Measurements from ENCODE around the gene DNAH1. TPM values are rescaled to one million over a fixed set of nuclear protein-coding genes. Genes with fewer than 3 reads are reported as not detected.

DNAH1 gene
- total and polyA plus RNA-seq, 5 donors = 2.6 to 4.0 (median 3.6) TPM

DNA sequence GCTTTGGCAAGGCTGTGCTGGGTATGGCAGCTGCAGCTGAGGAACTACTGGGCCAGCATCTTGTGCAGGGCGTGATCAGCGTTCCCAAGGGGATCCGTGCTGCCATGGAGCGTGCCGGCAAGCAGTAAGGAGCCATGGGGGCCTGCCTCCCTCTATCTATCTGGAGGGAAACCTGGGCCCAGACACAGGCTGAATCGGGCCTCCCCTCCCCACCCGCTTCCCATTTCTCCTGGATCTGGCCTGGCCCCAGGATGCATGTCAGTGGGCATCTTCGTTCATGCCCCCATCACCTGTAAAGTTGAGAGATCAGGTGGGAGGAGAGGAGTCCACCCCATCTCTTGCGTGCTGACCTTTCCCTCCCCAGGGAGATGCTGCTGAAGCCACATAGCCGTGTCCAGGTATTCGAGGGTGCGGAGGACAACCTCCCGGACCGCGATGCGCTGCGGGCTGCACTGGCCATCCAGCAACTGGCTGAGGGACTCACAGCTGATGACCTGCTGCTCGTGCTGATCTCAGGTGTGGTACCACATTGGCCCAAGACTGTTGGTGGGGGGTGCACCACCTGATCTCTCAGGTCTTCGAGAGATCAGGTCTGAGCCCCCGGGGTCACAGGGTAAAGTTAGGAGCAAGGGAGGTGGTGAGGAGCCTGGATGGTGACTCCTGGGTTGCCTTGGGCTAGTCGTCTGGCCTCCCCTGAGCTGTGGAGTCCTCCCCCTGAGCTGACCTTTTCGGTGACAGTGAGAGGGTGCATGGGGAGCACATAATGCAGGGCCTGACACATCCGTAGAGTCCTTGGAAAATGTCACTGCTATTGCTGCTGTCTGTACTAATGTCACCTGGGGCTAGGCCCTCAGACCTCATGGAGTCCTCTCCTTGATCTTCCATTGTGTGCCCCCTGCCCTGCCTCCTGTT is 25.3 kb upstream of the DNAH1 start:
- no peaks in the 10 kb centered on the region for H3K27me3 ChIP-seq (ENCODE audit: control insufficient read depth, insufficient read depth)
- DNase-seq (peak in 1 of 3 donors; percentile 14), ATAC-seq (no peak)
- intact Hi-C loops (cut with DNase I) = loop anchor here in 3 of 4 donors (5.0 kb wide), 2 partner anchors 46 to 51 kb away; no protein-coding TSS in a partner anchor
- WGBS = 90% methylated on average over 23 of the region's 23 CpGs
- no peaks in the 10 kb centered on the region for H3K9me3 ChIP-seq (ENCODE audit: control insufficient read depth, low read length)
- peaks cover 4% of the 10 kb centered on the region for H3K4me1 ChIP-seq (ENCODE audit: control insufficient read depth, insufficient read depth, low read length)
- no peak overlapping the region for H3K4me3 ChIP-seq (ENCODE audit: low read length)
- no peak overlapping the region for H3K27ac ChIP-seq (ENCODE audit: low read length)

DNA sequence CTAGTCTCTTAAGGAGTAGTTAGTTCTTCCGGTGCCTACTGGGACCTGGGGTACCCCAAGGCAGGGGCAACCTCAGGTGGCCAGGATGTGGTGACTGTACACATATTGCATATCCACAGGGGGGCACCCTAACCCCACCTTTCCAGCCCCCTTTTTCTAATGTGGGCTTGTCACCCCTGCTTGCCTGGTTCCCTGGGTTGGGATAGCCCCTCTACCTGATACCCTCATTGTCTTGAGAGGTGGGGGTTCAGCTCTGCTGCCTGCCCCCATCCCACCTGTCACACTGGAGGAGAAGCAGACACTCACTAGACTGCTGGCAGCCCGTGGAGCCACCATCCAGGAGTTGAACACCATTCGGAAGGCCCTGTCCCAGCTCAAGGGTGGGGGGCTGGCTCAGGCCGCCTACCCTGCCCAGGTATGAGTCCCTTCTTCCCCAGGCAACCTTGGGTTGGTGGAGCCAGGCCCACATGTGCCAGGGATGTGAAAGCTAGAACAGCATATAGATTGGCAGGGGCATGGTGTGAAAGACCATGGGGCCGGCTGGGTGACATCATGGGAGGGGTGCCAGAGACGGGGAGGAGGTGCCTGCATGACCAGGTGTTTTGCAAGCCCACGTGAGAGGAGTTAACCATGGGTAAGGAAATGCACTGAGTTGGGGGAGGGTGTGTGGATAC is 24.5 kb upstream of the DNAH1 start:
- H3K4me3 ChIP-seq (ENCODE audit: low read length) = no peak overlapping the region
- peaks cover 4% of the 10 kb centered on the region for H3K4me1 ChIP-seq (ENCODE audit: control insufficient read depth, insufficient read depth, low read length)
- DNase-seq (peak in 2 of 3 donors; percentile 11 to 46), ATAC-seq (no peak)
- WGBS = 76% methylated on average over 7 of the region's 7 CpGs
- intact Hi-C loops (cut with DNase I) = loop anchor here in 3 of 4 donors (5.0 kb wide), 2 partner anchors 46 to 51 kb away; no protein-coding TSS in a partner anchor
- H3K27ac ChIP-seq (ENCODE audit: low read length) = no peak overlapping the region
- no peaks in the 10 kb centered on the region for H3K27me3 ChIP-seq (ENCODE audit: control insufficient read depth, insufficient read depth)
- H3K9me3 ChIP-seq (ENCODE audit: control insufficient read depth, low read length) = no peaks in the 10 kb centered on the region

DNA sequence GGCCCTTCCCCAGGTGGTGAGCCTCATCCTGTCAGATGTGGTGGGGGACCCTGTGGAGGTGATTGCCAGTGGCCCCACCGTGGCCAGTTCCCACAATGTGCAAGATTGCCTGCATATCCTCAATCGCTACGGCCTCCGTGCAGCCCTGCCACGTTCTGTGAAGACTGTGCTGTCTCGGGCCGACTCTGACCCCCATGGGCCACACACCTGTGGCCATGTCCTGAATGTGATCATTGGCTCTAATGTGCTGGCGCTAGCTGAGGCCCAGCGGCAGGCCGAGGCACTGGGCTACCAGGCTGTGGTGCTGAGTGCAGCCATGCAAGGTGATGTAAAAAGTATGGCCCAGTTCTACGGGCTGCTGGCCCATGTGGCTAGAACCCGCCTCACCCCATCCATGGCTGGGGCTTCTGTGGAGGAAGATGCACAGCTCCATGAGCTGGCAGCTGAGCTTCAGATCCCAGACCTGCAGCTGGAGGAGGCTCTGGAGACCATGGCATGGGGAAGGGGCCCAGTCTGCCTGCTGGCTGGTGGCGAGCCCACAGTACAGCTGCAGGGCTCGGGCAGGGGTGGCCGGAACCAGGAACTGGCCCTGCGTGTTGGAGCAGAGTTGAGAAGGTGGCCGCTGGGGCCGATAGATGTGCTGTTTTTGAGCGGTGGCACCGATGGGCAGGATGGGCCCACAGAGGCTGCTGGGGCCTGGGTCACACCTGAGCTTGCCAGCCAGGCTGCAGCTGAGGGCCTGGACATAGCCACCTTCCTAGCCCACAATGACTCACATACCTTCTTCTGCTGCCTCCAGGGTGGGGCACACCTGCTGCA is 23.7 kb upstream of the DNAH1 start:
- ATAC-seq (no peak), DNase-seq (peak in 2 of 3 donors; percentile 11 to 42)
- WGBS = 94% methylated on average over 20 of the region's 20 CpGs
- no peaks in the 10 kb centered on the region for H3K27me3 ChIP-seq (ENCODE audit: control insufficient read depth, insufficient read depth)
- H3K9me3 ChIP-seq (ENCODE audit: control insufficient read depth, low read length) = no peaks in the 10 kb centered on the region
- intact Hi-C loops (cut with DNase I) = loop anchor here in 3 of 4 donors (5.0 kb wide), 2 partner anchors 45 to 50 kb away; no protein-coding TSS in a partner anchor
- peaks cover 4% of the 10 kb centered on the region for H3K4me1 ChIP-seq (ENCODE audit: control insufficient read depth, insufficient read depth, low read length)
- no peak overlapping the region for H3K27ac ChIP-seq (ENCODE audit: low read length)
- no peak overlapping the region for H3K4me3 ChIP-seq (ENCODE audit: low read length)

DNA sequence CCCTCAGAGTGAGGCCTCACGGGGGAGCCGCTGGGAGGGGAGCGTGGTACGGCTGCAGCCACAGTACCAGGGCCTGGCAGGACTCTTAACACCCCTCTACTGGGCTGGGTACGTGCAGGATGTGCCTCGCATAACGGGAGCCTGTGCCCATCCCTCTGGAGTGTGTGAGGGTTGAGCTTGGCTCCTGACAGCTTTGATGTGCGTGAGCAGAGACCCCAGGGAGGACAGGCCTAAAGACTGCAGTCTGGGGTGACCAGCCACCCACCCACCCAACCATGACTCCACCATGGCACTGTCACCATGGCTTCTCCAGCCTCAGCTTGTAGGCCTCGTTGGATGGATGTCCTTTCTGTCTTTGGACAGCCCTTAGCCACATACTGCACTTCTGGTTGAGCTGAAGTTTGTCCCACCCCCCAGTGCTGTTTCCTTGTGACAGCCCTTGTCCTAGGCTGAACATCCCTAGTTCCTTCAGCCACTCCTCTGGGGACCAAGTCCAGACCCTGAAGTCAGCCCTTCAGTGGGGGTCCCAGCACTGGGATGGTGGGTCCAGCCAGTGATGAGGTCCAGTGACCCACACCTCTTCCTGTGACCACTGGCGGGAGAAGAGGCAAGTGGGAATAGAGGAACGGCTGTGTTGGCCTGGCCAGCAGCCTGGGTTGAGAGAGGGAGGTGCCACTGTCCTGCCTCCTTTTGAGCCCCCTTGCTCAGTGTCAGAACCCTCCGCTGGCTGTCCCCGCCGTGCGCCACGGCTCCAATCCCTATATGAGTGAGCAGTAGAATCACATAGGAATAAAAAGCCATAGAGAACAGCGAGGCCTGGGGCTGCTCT is 22.4 kb upstream of the DNAH1 start:
- ATAC-seq (no peak), DNase-seq (peak in 2 of 3 donors; percentile 2 to 41)
- H3K4me3 ChIP-seq (ENCODE audit: low read length) = no peak overlapping the region
- peaks cover 1% of the 10 kb centered on the region for H3K4me1 ChIP-seq (ENCODE audit: control insufficient read depth, insufficient read depth, low read length)
- intact Hi-C loops (cut with DNase I) = loop anchor here in 3 of 4 donors (5.0 kb wide), 2 partner anchors 44 to 49 kb away; no protein-coding TSS in a partner anchor
- 85% methylated on average over 17 of the region's 17 CpGs for WGBS
- no peaks in the 10 kb centered on the region for H3K27me3 ChIP-seq (ENCODE audit: control insufficient read depth, insufficient read depth)
- no peaks in the 10 kb centered on the region for H3K9me3 ChIP-seq (ENCODE audit: control insufficient read depth, low read length)
- H3K27ac ChIP-seq (ENCODE audit: low read length) = no peak overlapping the region

DNA sequence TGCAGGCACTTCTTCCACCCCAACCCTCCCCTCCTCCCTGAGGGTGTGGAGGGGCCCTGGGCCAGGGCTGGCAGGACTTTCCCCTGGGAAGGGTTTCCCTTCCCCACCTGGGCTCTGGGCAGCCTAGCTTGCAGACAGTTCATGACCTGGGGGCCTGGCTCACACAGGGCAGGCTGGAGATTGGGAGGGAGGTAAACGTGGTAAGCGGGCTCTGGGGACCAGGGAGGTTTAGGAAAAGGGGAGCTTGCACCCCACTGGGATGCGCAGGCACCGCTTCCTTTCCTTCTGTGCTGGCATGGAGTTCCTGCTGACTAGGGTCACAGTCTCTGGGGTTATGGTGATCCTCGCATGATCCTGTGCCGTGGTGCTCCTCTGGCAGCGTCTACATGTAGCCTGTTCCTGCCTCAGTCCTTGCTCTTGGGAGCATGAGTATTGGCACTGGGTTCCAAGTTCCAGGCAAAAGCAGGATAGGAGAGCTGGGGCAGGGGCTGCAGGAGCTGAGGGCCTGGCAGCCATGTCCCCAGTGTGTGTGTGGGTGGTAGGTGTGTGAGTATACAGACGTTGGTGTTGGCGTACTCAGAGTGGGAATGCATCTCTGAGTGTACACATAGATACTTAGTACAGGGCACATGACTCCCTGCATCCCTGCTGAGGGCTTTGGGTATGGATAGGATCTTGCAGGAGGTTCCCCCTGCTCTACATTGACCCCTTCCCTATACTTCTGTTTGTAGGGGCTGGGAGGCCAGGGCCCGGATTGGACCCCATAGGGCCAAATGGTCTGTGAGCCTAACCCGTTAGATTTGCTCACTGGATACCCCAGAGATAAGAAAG is 21.6 kb upstream of the DNAH1 start:
- no peaks in the 10 kb centered on the region for H3K27me3 ChIP-seq (ENCODE audit: control insufficient read depth, insufficient read depth)
- no peak overlapping the region for H3K27ac ChIP-seq (ENCODE audit: low read length)
- 81% methylated on average over 11 of the region's 11 CpGs for WGBS
- H3K4me1 ChIP-seq (ENCODE audit: control insufficient read depth, insufficient read depth, low read length) = peaks cover 6% of the 10 kb centered on the region
- peak in 1 of 3 donors; percentile 5 for DNase-seq
- H3K4me3 ChIP-seq (ENCODE audit: low read length) = no peak overlapping the region
- ATAC-seq = no peak
- H3K9me3 ChIP-seq (ENCODE audit: control insufficient read depth, low read length) = no peaks in the 10 kb centered on the region
- intact Hi-C loops (cut with DNase I) = loop anchor here in 3 of 4 donors (5.0 kb wide), 2 partner anchors 43 to 48 kb away; no protein-coding TSS in a partner anchor

DNA sequence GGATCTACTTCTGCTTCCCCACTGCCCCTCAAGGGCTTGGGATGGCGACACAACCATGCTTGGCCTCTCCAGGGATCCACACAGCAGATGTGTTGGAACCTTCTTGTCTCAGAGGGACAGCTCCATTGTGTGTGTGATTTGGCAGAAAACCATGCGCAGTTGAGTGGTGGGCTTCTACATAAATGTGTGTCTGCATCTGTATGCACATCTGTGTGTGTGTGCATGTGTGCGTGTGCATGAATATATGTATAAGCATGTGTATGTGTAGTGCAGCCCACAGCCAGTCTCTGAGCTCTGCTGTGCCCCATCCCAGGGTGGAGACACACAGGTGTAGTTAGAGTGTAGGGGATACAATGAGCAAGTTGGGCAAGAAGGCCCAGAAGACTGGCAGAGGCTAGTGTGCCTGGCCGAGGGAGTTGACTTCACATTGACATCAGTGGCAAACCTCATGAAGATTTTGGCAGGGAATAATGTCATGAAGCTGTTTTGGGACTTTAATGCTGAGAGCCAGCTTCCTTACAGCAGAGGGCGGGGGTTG is 20.4 kb upstream of the DNAH1 start:
- ATAC-seq (no peak), DNase-seq (no peak)
- no peak overlapping the region for H3K4me3 ChIP-seq (ENCODE audit: low read length)
- no peaks in the 10 kb centered on the region for H3K9me3 ChIP-seq (ENCODE audit: control insufficient read depth, low read length)
- intact Hi-C loops (cut with DNase I) = no loop called here
- H3K4me1 ChIP-seq (ENCODE audit: control insufficient read depth, insufficient read depth, low read length) = peaks cover 6% of the 10 kb centered on the region
- H3K27me3 ChIP-seq (ENCODE audit: control insufficient read depth, insufficient read depth) = no peaks in the 10 kb centered on the region
- 89% methylated on average over 5 of the region's 5 CpGs for WGBS
- no peak overlapping the region for H3K27ac ChIP-seq (ENCODE audit: low read length)

DNA sequence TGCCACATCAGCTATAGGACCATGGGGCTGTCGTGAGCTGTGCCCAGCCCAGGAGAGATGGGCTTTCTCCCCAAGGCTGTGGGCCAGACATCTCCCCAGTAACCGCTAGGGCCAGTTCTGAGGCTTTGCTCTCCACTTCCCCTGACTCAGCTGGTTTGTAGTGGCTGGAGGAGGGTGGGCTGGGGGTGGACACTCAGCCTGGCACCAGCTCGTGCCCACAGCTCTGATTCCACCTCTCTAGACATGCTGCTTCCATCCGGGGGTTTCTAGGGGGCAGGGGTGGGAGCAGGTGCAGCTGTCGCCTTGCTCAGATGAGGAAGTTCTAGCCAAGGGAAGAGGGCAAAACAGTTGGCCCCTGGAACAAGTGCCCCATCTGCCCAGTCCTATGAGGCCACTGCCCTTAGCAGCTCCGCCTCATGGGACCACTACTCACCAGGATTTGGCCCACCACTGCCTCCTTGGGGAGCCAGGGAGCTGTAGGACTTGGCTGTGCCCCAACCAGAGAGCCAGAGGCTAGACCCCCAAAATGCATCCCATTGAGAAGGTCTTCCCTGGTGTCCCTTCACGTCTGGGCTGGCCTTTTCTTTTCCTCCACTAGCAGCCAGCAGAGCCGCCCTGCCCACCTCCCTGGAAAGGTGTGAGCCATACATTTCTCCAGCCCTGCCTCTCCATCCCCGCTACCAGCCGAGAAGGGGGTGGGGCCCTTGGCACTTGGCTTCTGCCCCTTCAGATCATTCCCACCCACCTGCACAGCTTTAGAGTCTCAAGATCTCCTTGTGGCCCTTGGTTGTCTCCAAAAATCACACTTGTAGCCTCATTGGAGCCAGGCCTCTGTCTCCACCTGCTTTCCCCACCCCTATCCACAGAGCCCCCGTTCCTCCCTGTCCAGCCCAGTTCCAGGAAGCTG is 18.6 kb upstream of the DNAH1 start:
- no peak overlapping the region for H3K27ac ChIP-seq (ENCODE audit: low read length)
- H3K9me3 ChIP-seq (ENCODE audit: control insufficient read depth, low read length) = no peaks in the 10 kb centered on the region
- WGBS = 84% methylated on average over 11 of the region's 11 CpGs
- no peak overlapping the region for H3K4me3 ChIP-seq (ENCODE audit: low read length)
- intact Hi-C loops (cut with DNase I) = no loop called here
- H3K4me1 ChIP-seq (ENCODE audit: control insufficient read depth, insufficient read depth, low read length) = peaks cover 6% of the 10 kb centered on the region
- no peaks in the 10 kb centered on the region for H3K27me3 ChIP-seq (ENCODE audit: control insufficient read depth, insufficient read depth)
- ATAC-seq (no peak), DNase-seq (no peak)

DNA sequence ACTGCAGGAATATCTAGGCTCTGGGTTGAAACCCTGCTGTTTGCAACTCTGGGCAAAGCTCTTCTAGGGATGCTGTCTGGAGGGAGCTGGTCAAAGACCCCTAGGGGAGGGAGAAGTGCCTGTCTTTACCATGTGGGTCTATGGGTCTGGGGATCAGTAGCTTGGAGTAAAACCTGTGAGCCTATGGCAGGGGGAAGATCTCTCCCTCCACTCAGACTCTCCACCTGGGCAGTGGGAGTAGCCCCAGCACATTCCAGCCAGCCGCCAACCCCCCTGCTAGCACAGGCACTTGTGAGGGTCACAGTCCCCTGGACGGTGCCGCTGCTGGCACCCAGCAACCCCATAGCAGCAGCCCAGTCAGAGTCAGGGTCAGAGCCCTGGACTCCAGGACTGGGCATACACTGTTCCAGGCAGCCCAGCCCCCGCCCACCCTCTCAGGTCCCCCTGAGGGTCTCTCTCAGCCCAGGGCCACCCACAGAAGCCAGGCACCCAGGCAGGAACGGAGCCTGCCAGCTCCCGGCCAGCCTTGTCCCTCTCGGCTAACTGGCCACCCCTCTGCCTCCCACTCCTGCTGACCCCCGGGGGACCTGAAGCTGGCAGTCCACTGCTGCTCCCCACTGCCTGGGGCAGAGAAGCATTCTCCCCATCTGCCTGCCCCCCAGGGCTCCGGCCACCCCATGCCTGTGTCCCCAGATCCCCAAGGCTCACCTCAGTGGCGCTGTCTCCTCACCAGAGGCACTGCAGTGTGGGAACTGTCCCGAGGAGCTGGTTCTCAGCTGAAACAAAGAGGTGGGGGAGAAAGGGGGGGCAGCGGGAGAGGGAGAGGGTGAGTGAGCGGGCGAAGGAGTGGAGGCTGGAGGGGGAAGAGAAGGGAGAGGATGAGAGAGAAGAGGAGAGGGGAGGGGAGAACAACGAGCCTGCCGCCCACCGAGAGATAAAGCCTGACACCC is 17.7 kb upstream of the DNAH1 start:
- no peaks in the 10 kb centered on the region for H3K9me3 ChIP-seq (ENCODE audit: control insufficient read depth, low read length)
- no peak overlapping the region for H3K27ac ChIP-seq (ENCODE audit: low read length)
- WGBS = 32% methylated on average over 17 of the region's 17 CpGs
- H3K27me3 ChIP-seq (ENCODE audit: control insufficient read depth, insufficient read depth) = no peaks in the 10 kb centered on the region
- peaks cover 6% of the 10 kb centered on the region for H3K4me1 ChIP-seq (ENCODE audit: control insufficient read depth, insufficient read depth, low read length)
- ATAC-seq = peak; percentile 5 to 8
- H3K4me3 ChIP-seq (ENCODE audit: low read length) = no peak overlapping the region
- DNase-seq = no peak
- intact Hi-C loops (cut with DNase I) = no loop called here
